HepG2 (cell line): ENCODE measurements around the gene TTC31. TPM values are rescaled to one million over a fixed set of nuclear protein-coding genes. Genes with fewer than 3 reads are reported as not detected.
A peak's percentile ranks its signal among the peaks of the same experiment; 100 is the strongest.

ENCODE experiments used
- FOXC1 ChIP-seq: sonication (generic); formaldehyde crosslinking; IDR thresholded peaks from 2 replicates; pipeline ENCODE4 v1.8.0; 2022; ENCODE audit warnings: mild to moderate bottlenecking, missing genetic modification reagents, borderline replicate concordance
- FOXO1 ChIP-seq: sonication (generic); formaldehyde crosslinking; IDR thresholded peaks from 2 replicates; pipeline ENCODE4 v1.4.0; 2020; ENCODE audit warnings: missing genetic modification reagents
- FOXP1 ChIP-seq, 2 experiments: fragments of 450-650 bp in 1 of 2; IDR thresholded peaks; 2 replicates each; pipeline ENCODE4 v1.6.1; 2017 to 2018; ENCODE audit warnings: antibody characterized with exemption in 1 of 2
- NCOR1 ChIP-seq: fragments of 200-600 bp; sonication (generic); IDR thresholded peaks from 2 replicates; pipeline ENCODE4 v1.7.0; 2017; ENCODE audit warnings: antibody characterized with exemption, low read length, borderline replicate concordance
- SIX4 ChIP-seq: sonication (generic); formaldehyde crosslinking; IDR thresholded peaks from 2 replicates; pipeline ENCODE4 v1.4.0; 2020; ENCODE audit warnings: missing genetic modification reagents
- SMAD3 ChIP-seq: sonication (generic); formaldehyde crosslinking; IDR thresholded peaks from 2 replicates; pipeline ENCODE4 v1.4.0; 2020; ENCODE audit warnings: missing genetic modification reagents
- TOPORS ChIP-seq: sonication (generic); formaldehyde crosslinking; IDR thresholded peaks from 2 replicates; pipeline ENCODE4 v1.8.0; 2023; ENCODE audit warnings: mild to moderate bottlenecking, missing genetic modification reagents
- YY1 ChIP-seq: IDR thresholded peaks from 2 replicates; pipeline ENCODE4 v1.6.1; 2011; ENCODE audit warnings: low read length, low read depth, moderate library complexity, mild to moderate bottlenecking; ENCODE audit not compliant: insufficient read depth, insufficient replicate concordance
- ZNF44 ChIP-seq: sonication (generic); formaldehyde crosslinking; IDR thresholded peaks from 2 replicates; pipeline ENCODE4 v1.5.1; 2020; ENCODE audit warnings: mild to moderate bottlenecking, missing genetic modification reagents
- ZNF674 ChIP-seq: sonication (generic); formaldehyde crosslinking; IDR thresholded peaks from 2 replicates; pipeline ENCODE4 v1.5.0; 2020; ENCODE audit warnings: low read depth, mild to moderate bottlenecking, missing genetic modification reagents
- ZNF773 ChIP-seq: sonication (generic); formaldehyde crosslinking; IDR thresholded peaks from 2 replicates; pipeline ENCODE4 v1.4.0; 2020; ENCODE audit warnings: missing genetic modification reagents, borderline replicate concordance
- ZNF792 ChIP-seq: IDR thresholded peaks from 2 replicates; pipeline ENCODE4 v1.6.1; 2016
- polyA plus RNA-seq, 8 experiments: library from polyadenylated mRNA; depleted of rRNA in 3 of 8; stranded (reverse) in 7 of 8; unstranded in 1 of 8; fragments of >200 nt; fragmentation: Illumina TruSeq in 4 of 8; extraction: Trizol in 4 of 8; gene quantifications; 2 replicates each; pipeline versions ENCODE4 v1.2.1 to v1.2.3, GENCODE V29; 2011 to 2016; ENCODE audit warnings: low read depth in 4 of 8, missing spikeins in 1 of 8, mixed read lengths in 1 of 8; ENCODE audit not compliant: insufficient read depth in 1 of 8
- total RNA-seq, 5 experiments: library from RNA; depleted of rRNA; stranded (reverse); fragments of >200 nt; fragmentation: Illumina TruSeq; extraction: Trizol; gene quantifications; 2 replicates each; pipeline ENCODE4 v1.2.3, GENCODE V29; 2016; ENCODE audit warnings: low read depth in 1 of 5
- TF ChIP-seq, protein P1 (sequence below): sonication (generic); formaldehyde crosslinking; conservative IDR thresholded peaks from 2 replicates; pipeline ENCODE4 v1.8.0; 2022; ENCODE audit warnings: mild to moderate bottlenecking, moderate library complexity, missing genetic modification reagents
- TF ChIP-seq, protein P2 (sequence below): sonication (generic); formaldehyde crosslinking; IDR thresholded peaks from 2 replicates; pipeline ENCODE4 v1.5.1; 2020; ENCODE audit warnings: mild to moderate bottlenecking, missing genetic modification reagents, borderline replicate concordance
- TF ChIP-seq, protein P3 (sequence below): sonication (generic); formaldehyde crosslinking; IDR thresholded peaks from 2 replicates; pipeline ENCODE4 v1.4.0; 2020; ENCODE audit warnings: missing genetic modification reagents, low read depth, mild to moderate bottlenecking, borderline replicate concordance
- TF ChIP-seq, protein P4 (sequence below): sonication (generic); formaldehyde crosslinking; conservative IDR thresholded peaks from 2 replicates; pipeline ENCODE4 v1.8.0; 2022; ENCODE audit warnings: low read depth, missing genetic modification reagents
- TF ChIP-seq, protein P5 (sequence below): IDR thresholded peaks from 2 replicates; pipeline ENCODE4 v1.6.1; 2018; ENCODE audit warnings: missing genetic modification reagents

TTC31 gene
- total and polyA plus RNA-seq, 2 of the 13 experiments (the other 11 are each of a cell fraction or from before 2014, with no cell fraction given), result 28.3 to 39.5 TPM

DNA sequence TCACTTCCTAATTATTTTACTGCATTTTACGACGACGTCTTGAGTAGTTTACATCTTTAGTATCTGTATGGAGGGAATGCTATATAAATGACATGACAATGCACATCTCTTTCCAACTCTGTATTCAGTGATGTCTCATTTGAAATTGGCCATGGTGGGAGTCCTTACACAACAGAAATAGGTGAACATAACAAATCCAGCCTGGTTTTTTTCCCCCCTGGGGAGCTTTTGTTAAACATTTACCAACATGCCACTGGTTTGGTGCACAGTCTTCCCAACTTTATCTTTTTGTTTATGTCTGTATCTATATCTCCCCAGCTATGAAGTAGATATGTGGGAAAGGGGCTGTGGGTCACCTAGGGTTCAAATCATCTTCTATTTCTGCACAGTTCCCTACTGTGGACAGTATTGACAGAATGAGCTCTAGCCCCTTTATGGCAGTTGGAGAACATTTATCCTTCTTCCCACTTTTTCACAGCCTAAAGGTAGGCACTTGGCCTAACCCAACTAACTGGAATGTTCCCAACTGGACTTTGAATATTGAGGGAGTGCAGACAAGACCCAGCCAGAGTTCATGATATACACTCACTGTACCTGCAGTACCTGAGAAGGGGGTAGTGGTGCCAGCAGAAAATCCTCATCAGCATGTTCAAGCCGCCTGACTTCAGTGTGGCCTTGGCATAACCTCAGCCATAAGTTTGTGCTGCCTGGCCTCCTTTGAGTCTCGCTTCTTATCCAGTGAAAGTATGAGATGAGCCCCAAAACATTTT is 35.5 kb upstream of the TTC31 start (continued):
- TF ChIP-seq, protein P1, sequence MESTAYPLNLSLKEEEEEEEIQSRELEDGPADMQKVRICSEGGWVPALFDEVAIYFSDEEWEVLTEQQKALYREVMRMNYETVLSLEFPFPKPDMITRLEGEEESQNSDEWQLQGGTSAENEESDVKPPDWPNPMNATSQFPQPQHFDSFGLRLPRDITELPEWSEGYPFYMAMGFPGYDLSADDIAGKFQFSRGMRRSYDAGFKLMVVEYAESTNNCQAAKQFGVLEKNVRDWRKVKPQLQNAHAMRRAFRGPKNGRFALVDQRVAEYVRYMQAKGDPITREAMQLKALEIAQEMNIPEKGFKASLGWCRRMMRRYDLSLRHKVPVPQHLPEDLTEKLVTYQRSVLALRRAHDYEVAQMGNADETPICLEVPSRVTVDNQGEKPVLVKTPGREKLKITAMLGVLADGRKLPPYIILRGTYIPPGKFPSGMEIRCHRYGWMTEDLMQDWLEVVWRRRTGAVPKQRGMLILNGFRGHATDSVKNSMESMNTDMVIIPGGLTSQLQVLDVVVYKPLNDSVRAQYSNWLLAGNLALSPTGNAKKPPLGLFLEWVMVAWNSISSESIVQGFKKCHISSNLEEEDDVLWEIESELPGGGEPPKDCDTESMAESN (CRISPR knock-in tag), result no peak
- TF ChIP-seq ZNF44 (0 out of 2 replicates have a peak, but pooled peaks have one; percentile 22), ZNF674 (no peak), ZNF792 (CRISPR knock-in tag) (0 out of 2 replicates have a peak, but pooled peaks have one; percentile 20), SMAD3 (CRISPR knock-in tag) (peak; percentile 74; the same call in 1 of the 2 replicates), YY1 (no peak), SIX4 (CRISPR knock-in tag) (0 out of 2 replicates have a peak, but pooled peaks have one; percentile 25), NCOR1 (peak; percentile 54; the same call in 1 of the 2 replicates), FOXO1 (CRISPR knock-in tag) (peak; percentile 26; the same call in 1 of the 2 replicates), TOPORS (CRISPR knock-in tag) (no peak), FOXC1 (CRISPR knock-in tag) (peak; percentile 68; the same call in 1 of the 2 replicates), ZNF773 (CRISPR knock-in tag) (no peak), FOXP1 (IDR thresholded peaks at IDR 0.05) (no peak), FOXP1 (CRISPR knock-in tag; IDR thresholded peaks at IDR 0.05) (no peak)
- TF ChIP-seq, protein P2, sequence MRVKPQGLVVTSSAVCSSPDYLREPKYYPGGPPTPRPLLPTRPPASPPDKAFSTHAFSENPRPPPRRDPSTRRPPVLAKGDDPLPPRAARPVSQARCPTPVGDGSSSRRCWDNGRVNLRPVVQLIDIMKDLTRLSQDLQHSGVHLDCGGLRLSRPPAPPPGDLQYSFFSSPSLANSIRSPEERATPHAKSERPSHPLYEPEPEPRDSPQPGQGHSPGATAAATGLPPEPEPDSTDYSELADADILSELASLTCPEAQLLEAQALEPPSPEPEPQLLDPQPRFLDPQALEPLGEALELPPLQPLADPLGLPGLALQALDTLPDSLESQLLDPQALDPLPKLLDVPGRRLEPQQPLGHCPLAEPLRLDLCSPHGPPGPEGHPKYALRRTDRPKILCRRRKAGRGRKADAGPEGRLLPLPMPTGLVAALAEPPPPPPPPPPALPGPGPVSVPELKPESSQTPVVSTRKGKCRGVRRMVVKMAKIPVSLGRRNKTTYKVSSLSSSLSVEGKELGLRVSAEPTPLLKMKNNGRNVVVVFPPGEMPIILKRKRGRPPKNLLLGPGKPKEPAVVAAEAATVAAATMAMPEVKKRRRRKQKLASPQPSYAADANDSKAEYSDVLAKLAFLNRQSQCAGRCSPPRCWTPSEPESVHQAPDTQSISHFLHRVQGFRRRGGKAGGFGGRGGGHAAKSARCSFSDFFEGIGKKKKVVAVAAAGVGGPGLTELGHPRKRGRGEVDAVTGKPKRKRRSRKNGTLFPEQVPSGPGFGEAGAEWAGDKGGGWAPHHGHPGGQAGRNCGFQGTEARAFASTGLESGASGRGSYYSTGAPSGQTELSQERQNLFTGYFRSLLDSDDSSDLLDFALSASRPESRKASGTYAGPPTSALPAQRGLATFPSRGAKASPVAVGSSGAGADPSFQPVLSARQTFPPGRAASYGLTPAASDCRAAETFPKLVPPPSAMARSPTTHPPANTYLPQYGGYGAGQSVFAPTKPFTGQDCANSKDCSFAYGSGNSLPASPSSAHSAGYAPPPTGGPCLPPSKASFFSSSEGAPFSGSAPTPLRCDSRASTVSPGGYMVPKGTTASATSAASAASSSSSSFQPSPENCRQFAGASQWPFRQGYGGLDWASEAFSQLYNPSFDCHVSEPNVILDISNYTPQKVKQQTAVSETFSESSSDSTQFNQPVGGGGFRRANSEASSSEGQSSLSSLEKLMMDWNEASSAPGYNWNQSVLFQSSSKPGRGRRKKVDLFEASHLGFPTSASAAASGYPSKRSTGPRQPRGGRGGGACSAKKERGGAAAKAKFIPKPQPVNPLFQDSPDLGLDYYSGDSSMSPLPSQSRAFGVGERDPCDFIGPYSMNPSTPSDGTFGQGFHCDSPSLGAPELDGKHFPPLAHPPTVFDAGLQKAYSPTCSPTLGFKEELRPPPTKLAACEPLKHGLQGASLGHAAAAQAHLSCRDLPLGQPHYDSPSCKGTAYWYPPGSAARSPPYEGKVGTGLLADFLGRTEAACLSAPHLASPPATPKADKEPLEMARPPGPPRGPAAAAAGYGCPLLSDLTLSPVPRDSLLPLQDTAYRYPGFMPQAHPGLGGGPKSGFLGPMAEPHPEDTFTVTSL (CRISPR knock-in tag), result peak; percentile 30; the same call in 1 of the 2 replicates
- TF ChIP-seq, protein P3, sequence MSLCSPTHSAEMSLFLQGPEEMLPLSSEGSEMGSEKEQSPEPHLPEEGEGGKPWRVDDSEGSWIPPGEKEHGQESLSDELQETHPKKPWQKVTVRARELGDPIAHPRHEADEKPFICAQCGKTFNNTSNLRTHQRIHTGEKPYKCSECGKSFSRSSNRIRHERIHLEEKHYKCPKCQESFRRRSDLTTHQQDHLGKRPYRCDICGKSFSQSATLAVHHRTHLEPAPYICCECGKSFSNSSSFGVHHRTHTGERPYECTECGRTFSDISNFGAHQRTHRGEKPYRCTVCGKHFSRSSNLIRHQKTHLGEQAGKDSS (CRISPR knock-in tag), result no peak
- TF ChIP-seq, protein P4, sequence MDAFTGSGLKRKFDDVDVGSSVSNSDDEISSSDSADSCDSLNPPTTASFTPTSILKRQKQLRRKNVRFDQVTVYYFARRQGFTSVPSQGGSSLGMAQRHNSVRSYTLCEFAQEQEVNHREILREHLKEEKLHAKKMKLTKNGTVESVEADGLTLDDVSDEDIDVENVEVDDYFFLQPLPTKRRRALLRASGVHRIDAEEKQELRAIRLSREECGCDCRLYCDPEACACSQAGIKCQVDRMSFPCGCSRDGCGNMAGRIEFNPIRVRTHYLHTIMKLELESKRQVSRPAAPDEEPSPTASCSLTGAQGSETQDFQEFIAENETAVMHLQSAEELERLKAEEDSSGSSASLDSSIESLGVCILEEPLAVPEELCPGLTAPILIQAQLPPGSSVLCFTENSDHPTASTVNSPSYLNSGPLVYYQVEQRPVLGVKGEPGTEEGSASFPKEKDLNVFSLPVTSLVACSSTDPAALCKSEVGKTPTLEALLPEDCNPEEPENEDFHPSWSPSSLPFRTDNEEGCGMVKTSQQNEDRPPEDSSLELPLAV (CRISPR knock-in tag), result no peak
- TF ChIP-seq, protein P5, sequence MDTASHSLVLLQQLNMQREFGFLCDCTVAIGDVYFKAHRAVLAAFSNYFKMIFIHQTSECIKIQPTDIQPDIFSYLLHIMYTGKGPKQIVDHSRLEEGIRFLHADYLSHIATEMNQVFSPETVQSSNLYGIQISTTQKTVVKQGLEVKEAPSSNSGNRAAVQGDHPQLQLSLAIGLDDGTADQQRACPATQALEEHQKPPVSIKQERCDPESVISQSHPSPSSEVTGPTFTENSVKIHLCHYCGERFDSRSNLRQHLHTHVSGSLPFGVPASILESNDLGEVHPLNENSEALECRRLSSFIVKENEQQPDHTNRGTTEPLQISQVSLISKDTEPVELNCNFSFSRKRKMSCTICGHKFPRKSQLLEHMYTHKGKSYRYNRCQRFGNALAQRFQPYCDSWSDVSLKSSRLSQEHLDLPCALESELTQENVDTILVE (CRISPR knock-in tag), result peak; percentile 68; the same call in 1 of the 2 replicates
